Activated CD4-positive, alpha-beta memory T cell treated with anti-CD3 and anti-CD28 coated beads for 36 hours (primary cell): Measurements from ENCODE around the gene WDR33. TPM values are rescaled to one million over a fixed set of nuclear protein-coding genes. Genes with fewer than 3 reads are reported as not detected.

ENCODE experiments used
- CTCF ChIA-PET: fragments of 350-600 bp; sonication (Branson Sonifier 250); formaldehyde crosslinking; loops from one replicate; lab custom pipeline; 2021; ENCODE audit warnings: antibody characterized with exemption, inconsistent platforms; lab: Charles Lee
- POLR2A ChIA-PET: fragments of 350-600 bp; sonication (Branson Sonifier 250); formaldehyde crosslinking; loops from one replicate; lab custom pipeline; 2021; ENCODE audit warnings: antibody characterized with exemption; lab: Charles Lee
- DNase-seq: peaks from one replicate; pipeline ENCODE4 v3.0.0-alpha.2; 2020
- H3K27ac Mint-ChIP-seq: one replicate; pipeline ENCODE4 v1.8.0; 2021; ENCODE audit warnings: mixed read lengths
- H3K27me3 Mint-ChIP-seq: one replicate; pipeline ENCODE4 v1.8.0; 2021; ENCODE audit warnings: mixed read lengths
- H3K36me3 Mint-ChIP-seq: one replicate; pipeline ENCODE4 v1.8.0; 2021; ENCODE audit warnings: mixed read lengths
- H3K4me1 Mint-ChIP-seq: one replicate; pipeline ENCODE4 v1.8.0; 2021; ENCODE audit warnings: low read depth, mixed read lengths
- H3K4me3 Mint-ChIP-seq: one replicate; pipeline ENCODE4 v1.8.0; 2021; ENCODE audit warnings: mild to moderate bottlenecking, mixed read lengths
- H3K9me3 Mint-ChIP-seq: one replicate; pipeline ENCODE4 v1.8.0; 2021; ENCODE audit warnings: mixed read lengths
- intact Hi-C: fragments of 100-400 bp; cut with micrococcal nuclease; formaldehyde crosslinking; loops from one replicate; pipeline ENCODE4 v1.15.1; 2023
- total RNA-seq, 2 experiments: library from RNA; stranded (reverse); gene quantifications; one replicate each; pipeline ENCODE4 v1.2.3, GENCODE V29; 2021

WDR33 gene
- total RNA-seq, 2 experiments from 2014 or later = 62.9 to 64.7 TPM

GRCh38 chr2:127733113-127733815 lies 77.7 kb downstream of the WDR33 start:
- Mint-ChIP-seq H3K4me3 (no peak overlapping the region), H3K36me3 (peaks cover 11% of the 10 kb centered on the region), H3K9me3 (no peaks in the 10 kb centered on the region), H3K27ac (no peak overlapping the region), H3K27me3 (no peaks in the 10 kb centered on the region), H3K4me1 (peaks cover 12% of the 10 kb centered on the region)
- intact Hi-C loops = no loop called here
- ChIA-PET CTCF (no interaction called here), POLR2A (no interaction called here)
- DNase-seq = no peak

- H3K27me3 Mint-ChIP-seq = no peaks in the 10 kb centered on the region
- no peak overlapping the region for H3K4me3 Mint-ChIP-seq
- DNase-seq = no peak
- ChIA-PET POLR2A (interaction anchor here (0.6 kb wide), 1 partner anchor 262 kb away, joined by 3 read pairs; no protein-coding TSS in a partner anchor), CTCF (no interaction called here)
- peaks cover 29% of the 10 kb centered on the region for H3K36me3 Mint-ChIP-seq
- no peak overlapping the region for H3K27ac Mint-ChIP-seq
- H3K4me1 Mint-ChIP-seq = peaks cover 5% of the 10 kb centered on the region
- intact Hi-C loops = no loop called here
- H3K9me3 Mint-ChIP-seq = no peaks in the 10 kb centered on the region
These were observed 84.7 kb downstream of the WDR33 start for GRCh38 chr2:127726158-127726880.

- no peak for DNase-seq
- intact Hi-C loops = no loop called here
- POLR2A ChIA-PET = no interaction called here
- Mint-ChIP-seq H3K4me3 (no peak overlapping the region), H3K9me3 (no peaks in the 10 kb centered on the region), H3K27ac (no peak overlapping the region), H3K27me3 (no peaks in the 10 kb centered on the region), H3K36me3 (peaks cover 46% of the 10 kb centered on the region), H3K4me1 (peaks cover 5% of the 10 kb centered on the region)
- CTCF ChIA-PET = no interaction called here
These were observed 88.2 kb downstream of the WDR33 start for GRCh38 chr2:127722807-127723206.

GRCh38 chr2:127721978-127722355 lies 89.0 kb downstream of the WDR33 start:
- intact Hi-C loops = no loop called here
- Mint-ChIP-seq H3K4me1 (peaks cover 5% of the 10 kb centered on the region), H3K9me3 (no peaks in the 10 kb centered on the region), H3K27ac (no peak overlapping the region), H3K27me3 (no peaks in the 10 kb centered on the region), H3K4me3 (no peak overlapping the region), H3K36me3 (peaks cover 46% of the 10 kb centered on the region)
- no peak for DNase-seq
- ChIA-PET CTCF (no interaction called here), POLR2A (no interaction called here)

GRCh38 chr2:127721311-127721977 lies 89.5 kb downstream of the WDR33 start:
- peaks cover 5% of the 10 kb centered on the region for H3K4me1 Mint-ChIP-seq
- H3K27me3 Mint-ChIP-seq = no peaks in the 10 kb centered on the region
- H3K27ac Mint-ChIP-seq = no peak overlapping the region
- H3K4me3 Mint-ChIP-seq = no peak overlapping the region
- intact Hi-C loops = no loop called here
- peaks cover 47% of the 10 kb centered on the region for H3K36me3 Mint-ChIP-seq
- no peaks in the 10 kb centered on the region for H3K9me3 Mint-ChIP-seq
- POLR2A ChIA-PET = no interaction called here
- no peak for DNase-seq
- CTCF ChIA-PET = no interaction called here

GRCh38 chr2:127719301-127720218 lies 91.4 kb downstream of the WDR33 start:
- POLR2A ChIA-PET = interaction anchor here (1.2 kb wide), 1 partner anchor 17 kb away, joined by 4 read pairs; no protein-coding TSS in a partner anchor

GRCh38 chr2:127718271-127718670 lies 92.7 kb downstream of the WDR33 start:
- Mint-ChIP-seq H3K9me3 (no peaks in the 10 kb centered on the region), H3K27me3 (no peaks in the 10 kb centered on the region), H3K27ac (no peak overlapping the region), H3K4me3 (no peak overlapping the region), H3K4me1 (peaks cover 5% of the 10 kb centered on the region), H3K36me3 (peaks cover 36% of the 10 kb centered on the region)
- intact Hi-C loops = no loop called here
- no peak for DNase-seq
- ChIA-PET POLR2A (interaction anchor here (1.2 kb wide), 2 partner anchors 16 kb away, joined by 3 to 4 read pairs; no protein-coding TSS in a partner anchor), CTCF (no interaction called here)

More at GRCh38 chr2:127719301-127720218, 91.4 kb downstream of the WDR33 start:
- no peak overlapping the region for H3K4me3 Mint-ChIP-seq
- H3K4me1 Mint-ChIP-seq = peaks cover 5% of the 10 kb centered on the region
- no peaks in the 10 kb centered on the region for H3K9me3 Mint-ChIP-seq
- no peak for DNase-seq
- no peaks in the 10 kb centered on the region for H3K27me3 Mint-ChIP-seq
- no peak overlapping the region for H3K27ac Mint-ChIP-seq
- CTCF ChIA-PET = no interaction called here
- intact Hi-C loops = no loop called here
- peaks cover 42% of the 10 kb centered on the region for H3K36me3 Mint-ChIP-seq

GRCh38 chr2:127715778-127716449 lies 95.1 kb downstream of the WDR33 start:
- Mint-ChIP-seq H3K9me3 (no peaks in the 10 kb centered on the region), H3K27ac (no peak overlapping the region), H3K4me1 (no peaks in the 10 kb centered on the region), H3K4me3 (no peak overlapping the region), H3K36me3 (peaks cover 23% of the 10 kb centered on the region), H3K27me3 (no peaks in the 10 kb centered on the region)
- ChIA-PET CTCF (no interaction called here), POLR2A (no interaction called here)
- intact Hi-C loops = no loop called here
- DNase-seq = no peak

- peaks cover 21% of the 10 kb centered on the region for H3K36me3 Mint-ChIP-seq
- no peak overlapping the region for H3K27ac Mint-ChIP-seq
- CTCF ChIA-PET = no interaction called here
- intact Hi-C loops = no loop called here
- H3K4me3 Mint-ChIP-seq = no peak overlapping the region
- DNase-seq = no peak
- no peaks in the 10 kb centered on the region for H3K27me3 Mint-ChIP-seq
- POLR2A ChIA-PET = no interaction called here
- no peaks in the 10 kb centered on the region for H3K9me3 Mint-ChIP-seq
- no peaks in the 10 kb centered on the region for H3K4me1 Mint-ChIP-seq
These were observed 97.4 kb downstream of the WDR33 start for GRCh38 chr2:127713562-127713961.

- DNase-seq = no peak
- no peak overlapping the region for H3K4me3 Mint-ChIP-seq
- no peaks in the 10 kb centered on the region for H3K9me3 Mint-ChIP-seq
- no peaks in the 10 kb centered on the region for H3K4me1 Mint-ChIP-seq
- CTCF ChIA-PET = no interaction called here
- peaks cover 18% of the 10 kb centered on the region for H3K36me3 Mint-ChIP-seq
- intact Hi-C loops = no loop called here
- H3K27me3 Mint-ChIP-seq = no peaks in the 10 kb centered on the region
- POLR2A ChIA-PET = no interaction called here
- H3K27ac Mint-ChIP-seq = no peak overlapping the region
These were observed 98.0 kb downstream of the WDR33 start for GRCh38 chr2:127712999-127713398.

GRCh38 chr2:127709336-127709735 lies 101.6 kb downstream of the WDR33 start:
- POLR2A ChIA-PET = no interaction called here
- CTCF ChIA-PET = no interaction called here

More at GRCh38 chr2:127709336-127709735, 101.6 kb downstream of the WDR33 start:
- intact Hi-C loops = no loop called here
- Mint-ChIP-seq H3K27me3 (no peaks in the 10 kb centered on the region), H3K36me3 (peaks cover 26% of the 10 kb centered on the region), H3K9me3 (no peaks in the 10 kb centered on the region), H3K4me1 (peaks cover 11% of the 10 kb centered on the region), H3K27ac (no peak overlapping the region), H3K4me3 (no peak overlapping the region)
- DNase-seq = no peak
